ENCODE data around the gene TCIRG1. TPM values are rescaled to one million over a fixed set of nuclear protein-coding genes. Genes with fewer than 3 reads are reported as not detected.

The TCIRG1 gene
- total RNA-seq, 1 experiment from 2014 or later, result 158 TPM

DNA sequence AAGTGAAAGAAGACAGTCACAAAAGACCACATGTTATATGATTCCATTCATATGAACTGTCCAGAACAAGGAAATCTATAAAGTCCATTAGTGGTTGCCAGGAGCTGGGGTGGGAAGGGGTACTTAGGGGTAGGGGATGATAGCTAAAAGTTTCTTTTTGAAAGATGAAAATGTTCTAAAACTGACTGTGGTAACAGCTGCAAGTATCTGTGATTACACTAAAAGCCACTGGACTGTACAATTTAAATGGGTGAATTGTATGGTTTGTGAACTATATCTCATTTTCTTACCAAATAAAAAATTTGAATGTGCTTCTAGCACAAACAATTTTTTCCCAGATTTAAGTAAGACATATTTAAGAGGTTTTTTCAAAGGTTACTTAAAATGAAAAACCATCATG lies 60.2 kb downstream of the TCIRG1 start:
- peaks cover 18% of the 10 kb centered on the region for H3K4me1 ChIP-seq (ENCODE audit: control insufficient read depth, insufficient read depth, low read length)
- intact Hi-C loops (cut with micrococcal nuclease; ENCODE audit: unreplicated experiment) (no loop called here), in situ Hi-C loops (cut with HindIII; ENCODE audit: low pct_unique_long_range_greater_than_20kb, low sequenced_read_pairs) (no loop called here)
- peak overlapping the region; percentile 55; the same call in 1 of the 2 replicates for H3K27ac ChIP-seq (ENCODE audit: low read length)
- no peak for ATAC-seq
- ChIA-PET CTCF (no interaction called here), POLR2A (interaction anchor here (0.6 kb wide), 1 partner anchor 13 kb away, joined by 10 read pairs; no protein-coding TSS in a partner anchor)
- H3K27me3 ChIP-seq (ENCODE audit: control insufficient read depth, insufficient read depth, low read length), result no peaks in the 10 kb centered on the region
- BruUV-seq (replicated peaks), result no TSS peak
- TF ChIP-seq, protein P1, sequence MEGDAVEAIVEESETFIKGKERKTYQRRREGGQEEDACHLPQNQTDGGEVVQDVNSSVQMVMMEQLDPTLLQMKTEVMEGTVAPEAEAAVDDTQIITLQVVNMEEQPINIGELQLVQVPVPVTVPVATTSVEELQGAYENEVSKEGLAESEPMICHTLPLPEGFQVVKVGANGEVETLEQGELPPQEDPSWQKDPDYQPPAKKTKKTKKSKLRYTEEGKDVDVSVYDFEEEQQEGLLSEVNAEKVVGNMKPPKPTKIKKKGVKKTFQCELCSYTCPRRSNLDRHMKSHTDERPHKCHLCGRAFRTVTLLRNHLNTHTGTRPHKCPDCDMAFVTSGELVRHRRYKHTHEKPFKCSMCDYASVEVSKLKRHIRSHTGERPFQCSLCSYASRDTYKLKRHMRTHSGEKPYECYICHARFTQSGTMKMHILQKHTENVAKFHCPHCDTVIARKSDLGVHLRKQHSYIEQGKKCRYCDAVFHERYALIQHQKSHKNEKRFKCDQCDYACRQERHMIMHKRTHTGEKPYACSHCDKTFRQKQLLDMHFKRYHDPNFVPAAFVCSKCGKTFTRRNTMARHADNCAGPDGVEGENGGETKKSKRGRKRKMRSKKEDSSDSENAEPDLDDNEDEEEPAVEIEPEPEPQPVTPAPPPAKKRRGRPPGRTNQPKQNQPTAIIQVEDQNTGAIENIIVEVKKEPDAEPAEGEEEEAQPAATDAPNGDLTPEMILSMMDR (IDR thresholded peaks at IDR 0.05), result no peak
- no peak for TF ChIP-seq TCF7L2 (IDR thresholded peaks at IDR 0.05; ENCODE audit: low read depth, low read length)
- no peak for TF ChIP-seq POLR2AphosphoS5 (IDR thresholded peaks at IDR 0.05; ENCODE audit: low read depth, low read length)
- TF ChIP-seq, protein P2, sequence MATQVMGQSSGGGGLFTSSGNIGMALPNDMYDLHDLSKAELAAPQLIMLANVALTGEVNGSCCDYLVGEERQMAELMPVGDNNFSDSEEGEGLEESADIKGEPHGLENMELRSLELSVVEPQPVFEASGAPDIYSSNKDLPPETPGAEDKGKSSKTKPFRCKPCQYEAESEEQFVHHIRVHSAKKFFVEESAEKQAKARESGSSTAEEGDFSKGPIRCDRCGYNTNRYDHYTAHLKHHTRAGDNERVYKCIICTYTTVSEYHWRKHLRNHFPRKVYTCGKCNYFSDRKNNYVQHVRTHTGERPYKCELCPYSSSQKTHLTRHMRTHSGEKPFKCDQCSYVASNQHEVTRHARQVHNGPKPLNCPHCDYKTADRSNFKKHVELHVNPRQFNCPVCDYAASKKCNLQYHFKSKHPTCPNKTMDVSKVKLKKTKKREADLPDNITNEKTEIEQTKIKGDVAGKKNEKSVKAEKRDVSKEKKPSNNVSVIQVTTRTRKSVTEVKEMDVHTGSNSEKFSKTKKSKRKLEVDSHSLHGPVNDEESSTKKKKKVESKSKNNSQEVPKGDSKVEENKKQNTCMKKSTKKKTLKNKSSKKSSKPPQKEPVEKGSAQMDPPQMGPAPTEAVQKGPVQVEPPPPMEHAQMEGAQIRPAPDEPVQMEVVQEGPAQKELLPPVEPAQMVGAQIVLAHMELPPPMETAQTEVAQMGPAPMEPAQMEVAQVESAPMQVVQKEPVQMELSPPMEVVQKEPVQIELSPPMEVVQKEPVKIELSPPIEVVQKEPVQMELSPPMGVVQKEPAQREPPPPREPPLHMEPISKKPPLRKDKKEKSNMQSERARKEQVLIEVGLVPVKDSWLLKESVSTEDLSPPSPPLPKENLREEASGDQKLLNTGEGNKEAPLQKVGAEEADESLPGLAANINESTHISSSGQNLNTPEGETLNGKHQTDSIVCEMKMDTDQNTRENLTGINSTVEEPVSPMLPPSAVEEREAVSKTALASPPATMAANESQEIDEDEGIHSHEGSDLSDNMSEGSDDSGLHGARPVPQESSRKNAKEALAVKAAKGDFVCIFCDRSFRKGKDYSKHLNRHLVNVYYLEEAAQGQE (IDR thresholded peaks at IDR 0.05; ENCODE audit: insufficient read depth in 1 of 2, low read depth in 2 of 2, low read length in 1 of 2), result no peak
- no peak for TF ChIP-seq SIN3A (IDR thresholded peaks at IDR 0.05; ENCODE audit: borderline replicate concordance, insufficient read depth, low read depth, low read length)
- no peaks in the 10 kb centered on the region for H3K9me3 ChIP-seq (ENCODE audit: control insufficient read depth, insufficient read depth, low read depth, low read length)
- DNase-seq (ENCODE audit: low read depth, low spot score), result no peak
- H3K36me3 ChIP-seq (ENCODE audit: control insufficient read depth, insufficient read depth, low read length), result 0 out of 2 replicates have a peak, but pooled peaks cover 4% of the 10 kb centered on the region
- H3K4me3 ChIP-seq (ENCODE audit: low read depth in 2 of 2, low read length in 2 of 2), result no peak overlapping the region

DNA sequence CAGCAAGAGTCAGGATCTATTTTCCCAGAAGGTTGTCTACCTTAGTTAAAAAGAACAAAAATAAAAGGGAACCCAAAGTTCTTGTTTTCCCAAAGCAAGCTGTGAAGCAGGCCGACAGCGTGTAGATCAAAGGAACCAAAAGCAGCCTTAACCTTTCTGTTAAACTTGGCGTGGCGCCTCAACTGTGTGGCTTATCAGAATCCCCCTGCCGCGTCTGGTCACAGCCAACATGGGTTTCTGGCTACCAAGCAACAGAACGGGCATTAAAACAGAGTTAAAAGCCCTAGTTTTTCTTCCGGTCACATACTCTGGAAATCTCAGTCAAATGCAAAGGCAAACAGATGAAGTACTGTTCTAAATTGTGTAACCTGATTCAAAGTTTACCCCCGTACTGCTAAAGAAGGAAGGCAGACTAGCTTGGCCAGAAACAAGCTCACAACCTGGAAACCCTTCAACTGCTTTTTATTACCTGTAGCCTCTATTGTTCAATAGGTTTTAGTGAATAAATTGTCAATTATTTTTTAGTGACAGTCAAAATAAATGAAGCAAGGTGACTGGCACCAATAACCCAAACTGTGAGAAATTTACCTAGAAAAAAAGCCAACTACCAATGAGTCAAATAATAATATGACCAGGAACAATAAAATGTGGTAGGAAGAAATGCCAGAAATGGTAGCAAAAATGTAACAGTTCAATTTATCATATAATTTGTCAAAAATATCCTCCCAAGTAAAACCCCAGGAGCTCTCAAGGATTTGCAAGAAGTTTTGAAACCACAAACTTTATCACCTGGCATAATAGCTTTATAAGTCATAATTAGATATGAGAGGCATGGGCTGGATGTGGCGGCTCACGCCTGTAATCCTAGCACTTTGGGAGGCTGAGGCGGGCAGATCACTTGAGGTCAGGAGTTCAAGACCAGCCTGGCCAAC lies 60.9 kb downstream of the TCIRG1 start:
- H3K9me3 ChIP-seq (ENCODE audit: control insufficient read depth, insufficient read depth, low read depth, low read length), result no peaks in the 10 kb centered on the region
- ChIA-PET CTCF (no interaction called here), POLR2A (no interaction called here)
- in situ Hi-C loops (cut with HindIII; ENCODE audit: low pct_unique_long_range_greater_than_20kb, low sequenced_read_pairs) (no loop called here), intact Hi-C loops (cut with micrococcal nuclease; ENCODE audit: unreplicated experiment) (no loop called here)
- H3K27ac ChIP-seq (ENCODE audit: low read length), result peak overlapping the region; percentile 55
- H3K36me3 ChIP-seq (ENCODE audit: control insufficient read depth, insufficient read depth, low read length), result 0 out of 2 replicates have a peak, but pooled peaks cover 2% of the 10 kb centered on the region
- ATAC-seq (no peak), DNase-seq (ENCODE audit: low read depth, low spot score) (no peak)
- TF ChIP-seq, protein P2 (IDR thresholded peaks at IDR 0.05; ENCODE audit: insufficient read depth in 1 of 2, low read depth in 2 of 2, low read length in 1 of 2), result no peak
- peak; percentile 76 for TF ChIP-seq TCF7L2 (IDR thresholded peaks at IDR 0.05; ENCODE audit: low read depth, low read length)
- no TSS peak for BruUV-seq (replicated peaks)
- no peak overlapping the region for H3K4me3 ChIP-seq (ENCODE audit: low read depth in 2 of 2, low read length in 2 of 2)
- H3K27me3 ChIP-seq (ENCODE audit: control insufficient read depth, insufficient read depth, low read length), result no peaks in the 10 kb centered on the region
- peaks cover 18% of the 10 kb centered on the region for H3K4me1 ChIP-seq (ENCODE audit: control insufficient read depth, insufficient read depth, low read length)

Small RNAs within 50 kb of the gene (microRNA-seq; reads per million reads assigned to microRNA genes)
- gene MIR4691 (ENCODE audit: unreplicated experiment) (not detected), gene MIR6753 (ENCODE audit: unreplicated experiment) (not detected), gene MIR7113 (ENCODE audit: unreplicated experiment) (2.2 reads per million)

Other genes starting within 250 kb of the TCIRG1 start
- gene UNC93B1, start 34.9 kb upstream of the TCIRG1 start, total RNA-seq (2021; ENCODE audit: unreplicated experiment), result 54.1 TPM
- 18.3 TPM for gene ALDH3B1, start 28.7 kb upstream of the TCIRG1 start, total RNA-seq (2021; ENCODE audit: unreplicated experiment)
- 289 TPM for gene NDUFS8, start 8.3 kb upstream of the TCIRG1 start, total RNA-seq (2021; ENCODE audit: unreplicated experiment)
- 136 TPM for gene CHKA, start 82.4 kb downstream of the TCIRG1 start, total RNA-seq (2021; ENCODE audit: unreplicated experiment)
- 48.6 TPM for gene KMT5B, start 174.3 kb downstream of the TCIRG1 start, total RNA-seq (2021; ENCODE audit: unreplicated experiment)
- 53.1 TPM for gene C11orf24, start 232.9 kb downstream of the TCIRG1 start, total RNA-seq (2021; ENCODE audit: unreplicated experiment)

Data from Panc1 (cell line).